GM18858 (cell line): ENCODE results near the gene AMN.
"Not testable (repeated sequence)": the region's sequence is repeated elsewhere in the genome, so short reads cannot be mapped to it uniquely, and the experiment has no call there.

Experiments used
- ATAC-seq: cut with Tn5 transposase; IDR thresholded peaks from one replicate; pipeline ENCODE4 v1.9.1; 2021; ENCODE audit not compliant: unreplicated experiment

The AMN gene

DNA sequence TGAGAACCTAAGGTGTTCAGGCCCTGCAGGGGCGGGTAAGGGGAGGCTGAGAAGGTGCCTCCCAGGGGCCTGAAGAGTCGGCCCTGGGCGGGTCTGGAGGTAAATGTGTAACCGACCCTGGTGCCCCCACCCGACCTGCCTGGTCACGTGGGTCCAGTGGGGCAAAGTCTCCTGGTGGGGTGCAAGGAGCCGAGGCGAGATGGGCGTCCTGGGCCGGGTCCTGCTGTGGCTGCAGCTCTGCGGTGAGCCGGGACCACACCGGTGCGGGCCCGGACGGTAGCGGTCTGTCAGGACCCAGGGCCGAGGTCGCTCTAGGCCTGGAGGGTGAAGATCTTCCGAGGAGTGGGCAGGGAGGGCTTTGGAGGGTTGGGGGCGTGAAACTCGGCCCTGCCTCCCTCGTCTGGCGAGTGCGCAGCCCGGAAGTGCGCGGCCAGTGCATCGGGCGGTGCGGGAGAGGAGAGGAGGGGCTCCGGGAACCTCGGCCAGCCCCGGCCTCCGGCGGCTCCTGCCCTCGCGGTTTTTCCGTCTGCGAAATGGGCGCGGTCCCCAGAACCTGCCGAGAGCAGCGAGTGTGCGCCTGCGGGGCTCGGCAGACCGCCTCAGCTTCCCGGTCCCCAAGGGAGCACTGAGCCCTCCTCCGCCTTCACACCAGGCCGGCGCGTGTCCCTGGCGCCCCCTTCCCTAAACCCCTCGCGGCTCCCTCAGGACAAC lies at the start of gene AMN:
AMN (plus strand) TSS at position 174 of the 711 bp plus-strand sequence; CDS start at position 200, 26 bp downstream.
- ATAC-seq = no peak

- ATAC-seq = no peak
Measured at GRCh38 chr14:102873131-102873530, 49.3 kb upstream of the AMN start.

DNA sequence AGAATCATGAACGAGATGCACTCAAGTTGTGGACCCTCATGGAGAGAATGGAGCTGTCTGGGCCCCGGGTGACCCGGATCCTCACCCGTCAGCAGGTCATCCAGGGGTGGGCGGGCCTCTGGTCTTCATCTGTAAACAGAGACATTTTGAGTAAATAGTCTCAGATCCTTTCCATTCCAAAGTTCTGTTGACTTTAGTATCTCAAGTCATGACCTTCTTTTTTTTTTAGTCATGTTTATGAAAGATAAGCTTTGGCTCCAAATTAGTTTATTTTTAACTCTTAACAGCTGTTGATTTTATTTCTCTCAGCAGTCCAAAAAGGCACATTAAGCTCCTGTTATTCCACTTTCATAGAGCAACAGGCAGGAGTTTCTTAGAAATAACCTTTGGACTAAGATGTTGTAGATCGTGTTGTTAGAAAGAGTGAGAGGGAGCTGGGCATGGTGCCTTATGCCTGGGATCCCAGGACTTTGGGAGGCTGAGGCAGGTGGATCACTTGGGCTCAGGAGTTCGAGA lies 48.9 kb upstream of the AMN start:
- no peak for ATAC-seq

DNA sequence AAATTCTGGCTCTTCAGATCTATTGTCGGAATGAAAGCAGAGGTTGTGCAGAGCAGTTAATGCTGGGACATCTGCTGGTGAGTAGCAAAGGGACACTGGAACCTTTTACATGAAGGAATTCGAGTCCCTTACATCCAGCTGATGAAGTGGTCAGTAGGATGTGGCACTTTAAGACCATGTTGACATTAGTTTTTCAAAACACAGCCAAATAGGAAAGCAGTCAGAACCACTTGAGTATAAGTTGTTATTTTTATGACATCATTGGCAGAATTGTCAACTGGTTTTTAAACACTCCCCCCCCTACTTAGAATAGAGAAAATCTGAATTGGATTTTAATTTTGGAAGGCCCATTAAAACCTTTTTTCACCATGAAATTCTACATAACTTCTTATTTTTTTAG lies 46.8 kb upstream of the AMN start:
- ATAC-seq = no peak

- not testable (repeated sequence) for ATAC-seq
Measured at GRCh38 chr14:102877511-102877910, 45.0 kb upstream of the AMN start.

DNA sequence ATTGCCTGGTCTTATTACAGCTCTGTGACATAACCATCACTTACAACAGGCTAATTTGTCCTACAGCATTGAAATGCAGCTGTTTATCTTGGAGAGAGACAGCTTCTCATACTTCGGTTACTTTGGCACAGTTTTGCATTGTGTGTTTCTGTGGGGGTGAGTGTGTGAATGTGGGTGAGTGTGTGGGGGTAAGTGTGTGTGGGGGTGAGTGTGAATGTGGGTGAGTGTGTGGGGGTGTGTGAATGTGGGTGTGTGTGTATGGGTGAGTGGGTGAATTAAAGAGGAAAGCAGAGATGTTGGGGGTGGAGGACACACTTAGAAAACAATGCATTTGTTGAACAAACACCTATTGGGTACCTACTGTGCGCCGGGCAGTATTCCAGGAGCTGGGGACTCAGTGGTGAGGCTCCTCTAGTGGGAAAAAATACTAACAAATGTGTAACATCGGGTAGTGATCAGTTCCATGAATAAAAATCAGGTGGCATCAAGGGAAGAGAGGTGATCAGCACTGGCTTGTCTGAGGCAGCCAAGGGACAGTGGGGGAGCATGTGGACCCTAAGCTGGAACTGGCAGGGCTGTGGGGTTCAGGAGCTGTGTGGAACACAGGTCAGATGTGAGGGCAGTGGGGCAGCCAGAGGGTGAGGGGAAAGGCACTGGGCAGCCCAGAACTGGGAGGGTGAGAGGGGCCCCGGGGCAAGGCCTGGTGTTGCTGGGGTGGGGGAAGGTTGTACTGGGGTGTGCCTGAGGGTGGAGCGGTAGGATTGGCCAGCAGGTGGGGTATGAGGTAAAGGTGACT lies 44.1 kb upstream of the AMN start:
- ATAC-seq = no peak

- no peak for ATAC-seq
Measured at GRCh38 chr14:102878970-102879460, 43.4 kb upstream of the AMN start.

GRCh38 chr14:102882226-102882906 lies 40.1 kb upstream of the AMN start:
- ATAC-seq = no peak

- no peak for ATAC-seq
Measured at GRCh38 chr14:102883089-102883541, 39.3 kb upstream of the AMN start.

- ATAC-seq = no peak
Measured at GRCh38 chr14:102883554-102883953, 38.9 kb upstream of the AMN start.

DNA sequence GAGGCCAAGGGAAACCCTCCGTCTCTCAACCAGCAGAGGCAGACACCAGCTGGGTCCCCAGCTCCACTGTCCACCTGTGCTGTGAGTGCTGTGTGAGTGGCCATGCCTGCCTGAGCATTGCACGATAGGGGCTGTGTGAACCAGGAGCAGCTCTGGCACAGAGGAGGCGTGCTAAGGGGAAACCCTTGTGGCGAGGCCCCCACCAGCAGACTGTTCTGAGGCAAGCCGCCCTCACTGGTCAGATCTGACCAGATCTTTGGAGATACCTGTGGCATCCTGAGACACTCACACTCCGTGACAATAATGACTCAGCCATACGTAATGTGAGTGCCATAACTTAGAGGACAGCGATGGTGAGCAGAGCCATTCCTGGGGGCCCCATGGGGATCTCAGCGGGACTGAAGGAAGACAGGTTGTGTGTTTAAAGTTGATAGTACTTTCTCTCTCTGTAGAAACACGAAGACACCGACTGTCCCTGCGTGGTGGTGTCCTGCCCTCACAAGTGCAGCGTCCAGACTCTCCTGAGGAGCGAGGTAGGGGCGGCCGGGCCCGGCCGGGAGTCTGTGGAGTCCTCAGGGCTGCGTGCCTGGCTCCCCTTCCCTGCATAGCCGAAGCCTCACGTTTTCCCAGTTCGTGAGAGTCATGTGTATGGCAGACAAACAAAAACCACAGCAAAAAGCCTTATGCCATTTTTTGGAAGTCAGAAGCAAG lies 36.6 kb upstream of the AMN start:
- no peak for ATAC-seq

DNA sequence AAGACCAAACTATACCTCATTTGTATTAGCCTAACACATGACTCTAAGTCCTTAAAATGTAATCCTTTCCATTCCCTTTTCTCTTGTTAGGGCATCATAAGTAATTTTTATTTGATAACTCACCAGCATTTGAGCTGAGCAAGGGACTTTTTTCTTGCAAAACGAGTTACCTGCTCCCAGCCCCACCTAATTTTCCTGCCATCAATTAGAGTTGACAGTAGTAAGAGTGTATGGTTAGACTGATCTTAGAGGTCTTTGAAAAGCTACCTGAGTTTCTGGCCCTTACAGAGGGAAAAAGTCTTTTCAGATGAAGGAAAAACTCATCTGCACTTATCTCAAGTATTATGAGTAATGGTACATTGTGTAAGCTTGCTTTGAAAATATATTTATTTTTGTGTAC lies 33.7 kb upstream of the AMN start:
- no peak for ATAC-seq

- no peak for ATAC-seq
Measured at GRCh38 chr14:102889615-102890014, 32.8 kb upstream of the AMN start.

DNA sequence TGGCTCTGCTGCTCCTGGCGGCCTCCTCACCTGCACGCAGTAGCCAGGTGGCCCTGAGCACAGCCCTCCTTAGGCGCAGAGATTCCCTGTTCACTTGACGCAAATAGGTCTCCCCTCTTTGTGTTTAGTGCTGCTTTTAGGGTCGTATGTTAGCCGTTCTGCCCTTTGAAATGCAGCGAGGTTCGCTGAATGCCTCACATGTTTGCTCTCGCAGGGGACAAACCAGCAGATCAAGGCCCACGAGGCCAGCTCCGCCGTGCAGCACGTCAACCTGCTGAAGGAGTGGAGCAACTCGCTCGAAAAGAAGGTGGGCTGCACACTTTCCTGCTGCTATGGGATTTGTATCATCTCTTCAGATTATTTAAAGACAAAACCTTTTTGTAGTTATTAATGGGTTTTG lies 31.4 kb upstream of the AMN start:
- ATAC-seq = no peak

- no peak for ATAC-seq
Measured at GRCh38 chr14:102891556-102891955, 30.9 kb upstream of the AMN start.

DNA sequence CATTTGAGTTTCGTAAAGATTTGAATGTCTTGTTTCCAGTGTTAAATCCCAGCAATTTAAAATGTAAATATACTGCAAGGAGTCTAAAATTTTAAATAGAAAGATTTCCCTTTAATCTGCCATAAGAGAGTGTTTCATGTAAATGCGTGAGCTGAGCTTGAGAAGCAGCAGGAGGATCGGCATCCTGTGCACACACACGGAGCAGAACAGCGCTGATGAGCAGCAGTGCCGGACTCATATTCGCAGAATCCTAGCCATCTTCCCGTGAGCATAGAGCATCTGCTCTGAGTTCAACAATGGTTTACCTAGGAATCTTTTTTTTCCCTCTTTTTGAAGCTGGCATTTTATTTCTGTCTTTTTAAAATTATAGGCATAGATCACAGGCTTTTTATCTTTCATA lies 29.8 kb upstream of the AMN start:
- no peak for ATAC-seq

- ATAC-seq = no peak
Measured at GRCh38 chr14:102893452-102893851, 29.0 kb upstream of the AMN start.

DNA sequence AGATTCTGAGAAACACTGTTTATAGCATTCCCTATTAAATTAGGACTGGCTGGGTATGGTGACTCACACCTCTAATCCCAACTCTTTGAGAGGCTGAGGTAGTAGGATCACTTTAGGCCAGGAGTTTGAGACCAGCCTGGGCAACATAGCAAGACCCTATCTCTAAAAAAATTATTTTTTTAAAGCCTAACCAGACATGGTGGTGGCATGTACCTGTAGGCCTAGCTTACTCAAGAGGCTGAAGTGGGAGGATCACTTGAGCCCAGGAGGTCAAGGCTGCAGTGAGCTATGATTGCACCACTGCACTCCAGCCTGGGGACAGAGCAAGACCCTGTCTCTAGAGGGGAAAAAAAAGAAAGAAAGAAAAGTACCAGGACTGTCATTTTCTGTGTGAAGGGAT lies 25.7 kb upstream of the AMN start:
- not testable (repeated sequence) for ATAC-seq

- no peak for ATAC-seq
Measured at GRCh38 chr14:102897299-102898027, 25.0 kb upstream of the AMN start.

GRCh38 chr14:102898298-102898697 lies 24.2 kb upstream of the AMN start:
- ATAC-seq = no peak
